Urinary bladder (tissue), 4 donors: ENCODE measurements around the gene FSD2. TPM values are rescaled to one million over a fixed set of nuclear protein-coding genes. Genes with fewer than 3 reads are reported as not detected.
"Not testable (repeated sequence)": the region's sequence is repeated elsewhere in the genome, so short reads cannot be mapped to it uniquely, and the experiment has no call there.

Experiments
- DNase-seq: peaks from one replicate; pipeline ENCODE4 v3.0.0-alpha.2; 2015; ENCODE audit errors: extremely low spot score
- H3K27ac ChIP-seq: one replicate; pipeline ENCODE4 v1.5.1; 2013; ENCODE audit warnings: low read depth, mild to moderate bottlenecking, moderate library complexity
- H3K36me3 ChIP-seq: one replicate; pipeline ENCODE4 v1.6.1; 2013; ENCODE audit warnings: mild to moderate bottlenecking, moderate library complexity; ENCODE audit not compliant: insufficient read depth
- H3K4me1 ChIP-seq: one replicate; pipeline ENCODE4 v1.6.1; 2013; ENCODE audit warnings: mild to moderate bottlenecking, moderate library complexity; ENCODE audit not compliant: insufficient read depth
- H3K4me3 ChIP-seq: one replicate; pipeline ENCODE4 v1.5.1; 2013; ENCODE audit warnings: low read depth, low read length
- WGBS: extraction: QIAGEN DNeasy Blood & Tissue Kit; methylation state at CpG from one replicate; pipeline ENCODE4 v1.1.7; 2013; 5-methylcytosine and 5-hydroxymethylcytosine counted together
- polyA plus RNA-seq: library from polyadenylated mRNA; stranded (reverse); fragments of 200-250 nt; gene quantifications from one replicate; pipeline ENCODE4 v1.2.3, GENCODE V29; 2013
- total RNA-seq: library from RNA; depleted of rRNA; stranded (reverse); fragments of >200 nt; gene quantifications from one replicate; pipeline ENCODE4 v1.2.3, GENCODE V29; 2014
- donor health status: healthy with polysubstance abuse.
- donor health status: healthy.

FSD2 gene
- total and polyA plus RNA-seq, 2 donors, result 1.2 TPM; not detected in 1

GRCh38 chr15:82714016-82714415, 91.9 kb downstream of the FSD2 start:
- 71% methylated on average over 3 of the region's 3 CpGs for WGBS
- no peak overlapping the region for H3K4me3 ChIP-seq
- DNase-seq, result no peak
- H3K4me1 ChIP-seq, result peaks cover 2% of the 10 kb centered on the region
- no peaks in the 10 kb centered on the region for H3K36me3 ChIP-seq
- no peak overlapping the region for H3K27ac ChIP-seq

- WGBS, result 73% methylated on average over 3 of the region's 3 CpGs
- Histone ChIP-seq H3K4me1 (peaks cover 4% of the 10 kb centered on the region), H3K27ac (no peak overlapping the region), H3K36me3 (no peaks in the 10 kb centered on the region), H3K4me3 (no peak overlapping the region)
- no peak for DNase-seq
Measured at GRCh38 chr15:82712036-82712435, 93.8 kb downstream of the FSD2 start.

GRCh38 chr15:82710926-82711490, 94.9 kb downstream of the FSD2 start:
- 97% methylated on average over 26 of the region's 26 CpGs for WGBS
- no peak overlapping the region for H3K27ac ChIP-seq
- H3K4me3 ChIP-seq, result no peak overlapping the region
- peaks cover 4% of the 10 kb centered on the region for H3K4me1 ChIP-seq
- no peaks in the 10 kb centered on the region for H3K36me3 ChIP-seq
- DNase-seq, result no peak

GRCh38 chr15:82710208-82710555, 95.7 kb downstream of the FSD2 start:
- DNase-seq, result no peak
- 10% methylated on average over 14 of the region's 14 CpGs for WGBS
- Histone ChIP-seq H3K36me3 (no peaks in the 10 kb centered on the region), H3K4me1 (peaks cover 4% of the 10 kb centered on the region), H3K4me3 (peak overlapping the region; percentile 66), H3K27ac (no peak overlapping the region)

GRCh38 chr15:82709421-82710207, 96.3 kb downstream of the FSD2 start, which contains the start of gene AP3B2:
TSS of gene AP3B2 (minus strand) at chr15:82709875. CDS start at chr15:82709706, 169 bp downstream.
- Histone ChIP-seq H3K36me3 (no peaks in the 10 kb centered on the region), H3K27ac (peak within 1 kb of the TSS; percentile 5), H3K4me1 (peaks cover 4% of the 10 kb centered on the region), H3K4me3 (peak within 1 kb of the TSS; percentile 66)
- no peak for DNase-seq
- under 1% methylated on average over 95 of the region's 95 CpGs for WGBS

GRCh38 chr15:82709081-82709420, 96.8 kb downstream of the FSD2 start:
- peaks cover 4% of the 10 kb centered on the region for H3K4me1 ChIP-seq
- H3K4me3 ChIP-seq, result peak overlapping the region; percentile 66
- DNase-seq, result no peak
- WGBS, result 3% methylated on average over 15 of the region's 15 CpGs
- H3K36me3 ChIP-seq, result no peaks in the 10 kb centered on the region
- no peak overlapping the region for H3K27ac ChIP-seq

- not testable (repeated sequence) for H3K4me1 ChIP-seq, H3K4me3 ChIP-seq
- 79% methylated on average over 8 of the region's 8 CpGs for WGBS
Measured at GRCh38 chr15:82705856-82706255, 100.0 kb downstream of the FSD2 start.

More at GRCh38 chr15:82705856-82706255, 100.0 kb downstream of the FSD2 start:
- H3K36me3 ChIP-seq, DNase-seq, H3K27ac ChIP-seq: not testable (repeated sequence)

Other genes starting within 250 kb of the FSD2 start
- 4.7 TPM for gene CPEB1, start 158.7 kb downstream of the FSD2 start, total RNA-seq
- 11.0 TPM for gene CPEB1, start 158.7 kb downstream of the FSD2 start, polyA plus RNA-seq
- gene AP3B2, start 96.2 kb downstream of the FSD2 start, total RNA-seq, result 2.0 TPM
- 2.2 TPM for gene AP3B2, start 96.2 kb downstream of the FSD2 start, polyA plus RNA-seq
- gene WHAMM, start 3.6 kb upstream of the FSD2 start, total RNA-seq, result 5.2 TPM
- 6.9 TPM for gene WHAMM, start 3.6 kb upstream of the FSD2 start, polyA plus RNA-seq
- 8.9 TPM for gene HOMER2, start 146.7 kb upstream of the FSD2 start, total RNA-seq
- gene HOMER2, start 146.7 kb upstream of the FSD2 start, polyA plus RNA-seq, result 1.2 TPM
- 38.9 TPM for gene RAMAC, start 180.1 kb upstream of the FSD2 start, total RNA-seq
- gene RAMAC, start 180.1 kb upstream of the FSD2 start, polyA plus RNA-seq, result 22.1 TPM
- 15.7 TPM for gene C15orf40, start 205.6 kb upstream of the FSD2 start, total RNA-seq
- gene C15orf40, start 205.6 kb upstream of the FSD2 start, polyA plus RNA-seq, result 17.2 TPM